ENCODE measurements around the gene HEYL. TPM values are rescaled to one million over a fixed set of nuclear protein-coding genes. Genes with fewer than 3 reads are reported as not detected.

The HEYL gene
- total RNA-seq, 1 experiment from 2014 or later, result 0.17 TPM

- no peaks in the 10 kb centered on the region for H3K4me1 ChIP-seq (replicated peaks; ENCODE audit: insufficient read depth)
- no TSS peak for BruUV-seq (replicated peaks)
- H3K27me3 ChIP-seq (ENCODE audit: insufficient read depth, low read depth), result peaks cover 16% of the 10 kb centered on the region
- H3K9me2 ChIP-seq (ENCODE audit: insufficient read depth), result no peaks in the 10 kb centered on the region
- H3K9me3 ChIP-seq (ENCODE audit: insufficient read depth, low read depth), result no peaks in the 10 kb centered on the region
- H3K4me3 ChIP-seq, result no peak overlapping the region
- H4K20me1 ChIP-seq (ENCODE audit: insufficient read depth), result no peaks in the 10 kb centered on the region
- no peak for DNase-seq
- TF ChIP-seq EZH2 (IDR thresholded peaks at IDR 0.05; ENCODE audit: low read depth), result no peak
- TF ChIP-seq, protein P1, sequence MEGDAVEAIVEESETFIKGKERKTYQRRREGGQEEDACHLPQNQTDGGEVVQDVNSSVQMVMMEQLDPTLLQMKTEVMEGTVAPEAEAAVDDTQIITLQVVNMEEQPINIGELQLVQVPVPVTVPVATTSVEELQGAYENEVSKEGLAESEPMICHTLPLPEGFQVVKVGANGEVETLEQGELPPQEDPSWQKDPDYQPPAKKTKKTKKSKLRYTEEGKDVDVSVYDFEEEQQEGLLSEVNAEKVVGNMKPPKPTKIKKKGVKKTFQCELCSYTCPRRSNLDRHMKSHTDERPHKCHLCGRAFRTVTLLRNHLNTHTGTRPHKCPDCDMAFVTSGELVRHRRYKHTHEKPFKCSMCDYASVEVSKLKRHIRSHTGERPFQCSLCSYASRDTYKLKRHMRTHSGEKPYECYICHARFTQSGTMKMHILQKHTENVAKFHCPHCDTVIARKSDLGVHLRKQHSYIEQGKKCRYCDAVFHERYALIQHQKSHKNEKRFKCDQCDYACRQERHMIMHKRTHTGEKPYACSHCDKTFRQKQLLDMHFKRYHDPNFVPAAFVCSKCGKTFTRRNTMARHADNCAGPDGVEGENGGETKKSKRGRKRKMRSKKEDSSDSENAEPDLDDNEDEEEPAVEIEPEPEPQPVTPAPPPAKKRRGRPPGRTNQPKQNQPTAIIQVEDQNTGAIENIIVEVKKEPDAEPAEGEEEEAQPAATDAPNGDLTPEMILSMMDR (conservative IDR thresholded peaks at IDR 0.05), result no peak
- H3K4me2 ChIP-seq, result no peak overlapping the region
- H2AFZ ChIP-seq, result no peak overlapping the region
- no peaks in the 10 kb centered on the region for H3K36me3 ChIP-seq (ENCODE audit: low read depth)
- ChIA-PET POLR2A (ENCODE audit: unreplicated experiment) (no interaction called here), CTCF (no interaction called here)
- intact Hi-C loops (cut with micrococcal nuclease; ENCODE audit: unreplicated experiment), result no loop called here
- H3F3A ChIP-seq (ENCODE audit: insufficient read depth, low read depth), result no peaks in the 10 kb centered on the region
- no peaks in the 10 kb centered on the region for H3K79me2 ChIP-seq (ENCODE audit: low read depth)
- no peak overlapping the region for H3K27ac ChIP-seq
Observed at GRCh38 chr1:39662861-39663260, 23.4 kb upstream of the HEYL start.

GRCh38 chr1:39659538-39659937, 20.1 kb upstream of the HEYL start:
- TF ChIP-seq, protein P1 (conservative IDR thresholded peaks at IDR 0.05), result no peak
- TF ChIP-seq EZH2 (IDR thresholded peaks at IDR 0.05; ENCODE audit: low read depth), result no peak
- POLR2A ChIA-PET (ENCODE audit: unreplicated experiment), result interaction anchor here (0.6 kb wide), 1 partner anchor 1031 kb away, joined by 9 read pairs; no protein-coding TSS in a partner anchor
- Histone ChIP-seq H3K9me2 (ENCODE audit: insufficient read depth) (no peaks in the 10 kb centered on the region), H3K4me1 (replicated peaks; ENCODE audit: insufficient read depth) (no peaks in the 10 kb centered on the region), H3K4me2 (no peak overlapping the region), H3K79me2 (ENCODE audit: low read depth) (no peaks in the 10 kb centered on the region), H4K20me1 (ENCODE audit: insufficient read depth) (no peaks in the 10 kb centered on the region), H3K9me3 (ENCODE audit: insufficient read depth, low read depth) (no peaks in the 10 kb centered on the region), H3K27me3 (ENCODE audit: insufficient read depth, low read depth) (peaks cover 6% of the 10 kb centered on the region; the same call in 1 of the 2 replicates), H3K4me3 (no peak overlapping the region), H3K36me3 (ENCODE audit: low read depth) (no peaks in the 10 kb centered on the region), H2AFZ (no peak overlapping the region), H3K27ac (no peak overlapping the region), H3F3A (ENCODE audit: insufficient read depth, low read depth) (no peaks in the 10 kb centered on the region)
- BruUV-seq (replicated peaks), result no TSS peak
- intact Hi-C loops (cut with micrococcal nuclease; ENCODE audit: unreplicated experiment), result loop anchor here (5.0 to 10.0 kb wide), 4 partner anchors 58 to 395 kb away; no protein-coding TSS in a partner anchor
- CTCF ChIA-PET, result interaction anchor here (1.3 kb wide), 1 partner anchor 53 kb away, joined by 3 read pairs; no protein-coding TSS in a partner anchor
- DNase-seq, result no peak

DNA sequence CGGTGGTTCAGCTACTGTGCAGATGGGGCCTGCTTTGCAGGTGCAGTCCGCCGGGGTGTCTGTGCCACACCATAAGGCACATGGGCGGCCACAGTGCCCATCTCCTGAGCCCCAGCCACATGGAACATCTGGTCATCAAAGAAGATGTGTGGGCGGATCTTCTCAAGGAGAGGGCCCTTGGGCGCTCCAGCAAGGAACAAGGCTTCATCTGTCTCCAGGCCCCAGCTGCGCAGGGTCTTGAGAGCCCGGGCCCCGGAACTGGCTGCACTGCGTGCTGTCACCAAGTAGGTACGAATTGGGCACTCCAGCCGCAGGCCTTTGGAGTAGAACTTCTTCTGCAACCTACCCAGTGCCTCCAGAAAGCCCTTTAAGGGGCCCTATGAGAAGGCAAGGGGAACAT, 19.7 kb upstream of the HEYL start:
- no peak for DNase-seq
- H2AFZ ChIP-seq, result no peak overlapping the region
- no peaks in the 10 kb centered on the region for H3K9me3 ChIP-seq (ENCODE audit: insufficient read depth, low read depth)
- H3K4me1 ChIP-seq (replicated peaks; ENCODE audit: insufficient read depth), result no peaks in the 10 kb centered on the region
- no TSS peak for BruUV-seq (replicated peaks)
- no peaks in the 10 kb centered on the region for H3K36me3 ChIP-seq (ENCODE audit: low read depth)
- H3K9me2 ChIP-seq (ENCODE audit: insufficient read depth), result no peaks in the 10 kb centered on the region
- POLR2A ChIA-PET (ENCODE audit: unreplicated experiment), result no interaction called here
- CTCF ChIA-PET, result interaction anchor here (0.6 to 2.5 kb wide), 2 partner anchors 53 to 117 kb away, joined by 3 to 34 read pairs; no protein-coding TSS in a partner anchor
- H3K4me3 ChIP-seq, result no peak overlapping the region
- peaks cover 6% of the 10 kb centered on the region; the same call in 1 of the 2 replicates for H3K27me3 ChIP-seq (ENCODE audit: insufficient read depth, low read depth)
- no peak overlapping the region for H3K4me2 ChIP-seq
- H3F3A ChIP-seq (ENCODE audit: insufficient read depth, low read depth), result no peaks in the 10 kb centered on the region
- no peak for TF ChIP-seq EZH2 (IDR thresholded peaks at IDR 0.05; ENCODE audit: low read depth)
- TF ChIP-seq, protein P1 (conservative IDR thresholded peaks at IDR 0.05), result no peak
- intact Hi-C loops (cut with micrococcal nuclease; ENCODE audit: unreplicated experiment), result loop anchor here (5.0 to 10.0 kb wide), 4 partner anchors 58 to 394 kb away; no protein-coding TSS in a partner anchor
- no peaks in the 10 kb centered on the region for H3K79me2 ChIP-seq (ENCODE audit: low read depth)
- H4K20me1 ChIP-seq (ENCODE audit: insufficient read depth), result no peaks in the 10 kb centered on the region
- H3K27ac ChIP-seq, result no peak overlapping the region

Measured in PC-9 (cell line).